Hepatocyte (in vitro differentiated cells): Measurements from ENCODE around the gene ARHGEF4.

Experiments used
- EZH2 ChIP-seq: fragments of 200-600 bp; sonication (generic); IDR thresholded peaks from 2 replicates; pipeline ENCODE4 v1.6.1; 2016; ENCODE audit warnings: antibody characterized with exemption, mild to moderate bottlenecking, borderline replicate concordance
- EZH2phosphoT487 ChIP-seq: fragments of 200-600 bp; sonication (generic); IDR thresholded peaks from one replicate; pipeline ENCODE4 v1.6.1; 2018; ENCODE audit warnings: antibody characterized with exemption, mild to moderate bottlenecking, low read depth, moderate library complexity; ENCODE audit not compliant: unreplicated experiment, severe bottlenecking
- TF ChIP-seq, protein P1 (sequence below): fragments of 200-600 bp; sonication (generic); IDR thresholded peaks from 2 replicates; pipeline ENCODE4 v1.5.1; 2016; ENCODE audit warnings: antibody characterized with exemption, mild to moderate bottlenecking; ENCODE audit not compliant: poor library complexity

DNA sequence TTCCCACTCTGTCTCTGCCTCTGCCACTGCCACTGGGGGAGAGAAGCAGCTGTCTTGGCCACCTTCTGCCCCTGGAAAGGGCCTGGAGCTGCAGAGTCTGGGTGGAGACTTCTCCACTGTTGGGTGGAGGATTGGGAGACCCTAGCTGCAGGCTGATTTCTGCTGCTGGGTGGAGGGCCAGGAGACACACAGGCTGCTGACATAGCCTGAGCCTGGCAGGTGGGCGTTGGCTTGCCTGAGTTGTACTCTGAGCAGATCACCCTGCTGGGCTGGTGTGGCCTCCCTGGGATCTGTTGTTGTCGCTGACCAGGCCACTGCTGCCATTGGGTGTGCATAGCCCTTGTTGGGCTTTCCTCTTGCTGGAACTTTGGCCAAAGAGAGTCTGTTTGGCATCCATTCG lies 64.3 kb downstream of the ARHGEF4 start:
- TF ChIP-seq EZH2, result no peak
- TF ChIP-seq, protein P1, sequence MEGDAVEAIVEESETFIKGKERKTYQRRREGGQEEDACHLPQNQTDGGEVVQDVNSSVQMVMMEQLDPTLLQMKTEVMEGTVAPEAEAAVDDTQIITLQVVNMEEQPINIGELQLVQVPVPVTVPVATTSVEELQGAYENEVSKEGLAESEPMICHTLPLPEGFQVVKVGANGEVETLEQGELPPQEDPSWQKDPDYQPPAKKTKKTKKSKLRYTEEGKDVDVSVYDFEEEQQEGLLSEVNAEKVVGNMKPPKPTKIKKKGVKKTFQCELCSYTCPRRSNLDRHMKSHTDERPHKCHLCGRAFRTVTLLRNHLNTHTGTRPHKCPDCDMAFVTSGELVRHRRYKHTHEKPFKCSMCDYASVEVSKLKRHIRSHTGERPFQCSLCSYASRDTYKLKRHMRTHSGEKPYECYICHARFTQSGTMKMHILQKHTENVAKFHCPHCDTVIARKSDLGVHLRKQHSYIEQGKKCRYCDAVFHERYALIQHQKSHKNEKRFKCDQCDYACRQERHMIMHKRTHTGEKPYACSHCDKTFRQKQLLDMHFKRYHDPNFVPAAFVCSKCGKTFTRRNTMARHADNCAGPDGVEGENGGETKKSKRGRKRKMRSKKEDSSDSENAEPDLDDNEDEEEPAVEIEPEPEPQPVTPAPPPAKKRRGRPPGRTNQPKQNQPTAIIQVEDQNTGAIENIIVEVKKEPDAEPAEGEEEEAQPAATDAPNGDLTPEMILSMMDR, result no peak
- TF ChIP-seq EZH2phosphoT487, result no peak
